Activated CD4-positive, alpha-beta T cell treated with anti-CD3 and anti-CD28 coated beads, Interleukin-2, amount 10 ng/mL, durations not matched to agents 24 days and 14 days (primary cell): Measurements from ENCODE around the gene KCNIP2. TPM values are rescaled to one million over a fixed set of nuclear protein-coding genes. Genes with fewer than 3 reads are reported as not detected.

Source experiments
- DNase-seq: peaks from one replicate; pipeline ENCODE4 v3.0.0; 2022
- H3K27ac Mint-ChIP-seq: one replicate; pipeline ENCODE4 v1.8.0; 2022; ENCODE audit warnings: mild to moderate bottlenecking, mixed read lengths
- H3K27me3 Mint-ChIP-seq: one replicate; pipeline ENCODE4 v1.8.0; 2022; ENCODE audit warnings: mixed read lengths
- H3K36me3 Mint-ChIP-seq: one replicate; pipeline ENCODE4 v1.8.0; 2022; ENCODE audit warnings: low read depth, mild to moderate bottlenecking, mixed read lengths
- H3K4me1 Mint-ChIP-seq: one replicate; pipeline ENCODE4 v1.8.0; 2021; ENCODE audit warnings: mixed read lengths
- H3K4me3 Mint-ChIP-seq: one replicate; pipeline ENCODE4 v1.8.0; 2022; ENCODE audit warnings: mild to moderate bottlenecking, moderate library complexity, mixed read lengths
- H3K9me3 Mint-ChIP-seq: one replicate; pipeline ENCODE4 v1.8.0; 2021; ENCODE audit warnings: mixed read lengths
- intact Hi-C: fragments of 100-400 bp; cut with micrococcal nuclease; formaldehyde crosslinking; loops from one replicate; pipeline ENCODE4 v1.15.1; 2023
- total RNA-seq: library from RNA; stranded (reverse); gene quantifications from 2 replicates; pipeline ENCODE4 v1.2.3, GENCODE V29; 2022

Gene KCNIP2
- 2.3 and 3.5 TPM in 2 replicates for total RNA-seq

DNA sequence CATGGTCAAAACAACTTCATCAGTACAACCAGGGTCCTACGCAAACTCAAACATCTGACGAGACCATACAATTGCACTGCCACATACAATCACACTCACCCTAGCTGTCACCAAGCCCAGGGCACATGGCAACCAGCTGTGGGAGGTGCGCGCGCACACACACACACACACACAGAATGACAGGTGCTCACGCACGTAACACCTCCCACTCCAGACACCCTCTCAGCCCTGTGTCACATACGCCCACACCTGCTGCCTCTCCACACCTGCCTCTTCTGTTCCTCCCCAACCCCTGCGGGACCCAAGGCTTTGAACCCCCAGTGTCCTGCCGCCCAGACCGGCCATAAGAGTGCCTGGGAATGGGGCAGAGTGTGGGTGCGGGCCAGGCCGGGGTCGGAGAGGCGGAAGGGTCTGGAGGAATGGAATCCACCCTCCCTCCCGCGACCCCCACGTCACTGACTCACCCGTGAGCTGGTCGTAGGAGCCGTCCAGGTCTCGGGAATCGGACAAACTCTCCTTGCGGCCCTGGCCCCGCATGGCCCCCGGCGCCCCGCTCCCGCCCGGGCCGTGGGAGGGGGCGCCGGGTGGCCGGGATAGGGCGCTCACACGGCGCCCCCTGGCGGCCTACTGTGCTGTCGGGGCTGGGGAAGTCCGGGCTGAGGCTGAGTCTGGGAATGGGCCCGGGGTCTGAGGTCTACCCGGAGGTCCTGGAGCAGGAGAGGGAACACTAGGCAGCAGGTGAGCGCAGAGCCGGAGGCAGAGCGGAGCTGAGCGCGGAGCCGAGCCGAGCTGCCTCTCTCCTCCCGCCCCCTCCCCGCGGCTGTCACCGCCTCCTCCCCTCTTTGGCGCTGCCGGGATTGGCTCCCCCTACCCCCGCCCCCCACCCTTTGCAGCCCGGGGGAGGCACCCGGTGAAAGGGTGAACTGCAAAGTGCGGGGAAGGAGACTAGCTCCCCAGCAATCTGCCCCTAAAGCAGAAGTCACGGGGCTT lies at the start of gene KCNIP2:
TSS of gene KCNIP2 (minus strand) at position 769 of the 990 bp plus-strand sequence. CDS start at position 537, 232 bp downstream.
- intact Hi-C loops, result loop anchor here (5.0 kb wide), 1 partner anchor 269 kb away; no protein-coding TSS in a partner anchor
- Mint-ChIP-seq H3K4me3 (peak within 1 kb of the TSS; percentile 75), H3K4me1 (peaks cover 38% of the 10 kb centered on the region), H3K27ac (peak within 1 kb of the TSS; percentile 42), H3K36me3 (peaks cover 2% of the 10 kb centered on the region), H3K27me3 (peaks cover 10% of the 10 kb centered on the region), H3K9me3 (no peaks in the 10 kb centered on the region)
- DNase-seq, result peak; percentile 83

DNA sequence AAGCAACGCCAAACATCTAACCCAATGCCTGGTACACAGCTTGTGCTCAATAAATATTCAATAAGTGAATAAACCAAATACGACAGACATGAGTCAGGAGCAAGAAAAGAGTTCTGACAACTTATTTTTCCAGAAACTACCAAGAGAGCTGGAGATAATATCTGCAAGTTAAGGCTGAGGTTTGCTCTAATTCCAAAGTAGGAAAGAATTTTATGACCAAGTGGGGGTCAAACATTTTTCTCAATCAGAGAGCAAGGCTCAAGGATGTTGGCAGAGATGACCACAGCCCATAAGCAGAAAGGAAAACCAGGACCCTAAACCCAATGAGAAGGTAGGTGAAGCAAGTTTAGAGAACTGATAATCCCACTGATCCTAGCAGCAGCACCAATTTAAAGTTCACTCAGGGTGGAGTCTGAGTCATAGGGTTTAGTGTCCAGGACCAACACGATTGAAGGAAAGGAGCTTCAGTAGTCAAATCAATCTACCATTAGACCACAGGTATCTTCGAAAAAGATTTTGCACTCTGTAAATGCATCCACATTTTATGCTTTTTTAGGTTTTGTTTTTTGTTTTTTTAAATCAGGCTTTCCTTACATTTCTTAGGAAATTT lies 49.3 kb upstream of the KCNIP2 start:
- H3K36me3 Mint-ChIP-seq, result no peaks in the 10 kb centered on the region
- no peaks in the 10 kb centered on the region for H3K27me3 Mint-ChIP-seq
- H3K4me3 Mint-ChIP-seq, result no peak overlapping the region
- intact Hi-C loops, result no loop called here
- DNase-seq, result no peak
- no peaks in the 10 kb centered on the region for H3K9me3 Mint-ChIP-seq
- H3K4me1 Mint-ChIP-seq, result peaks cover 5% of the 10 kb centered on the region
- H3K27ac Mint-ChIP-seq, result no peak overlapping the region

DNA sequence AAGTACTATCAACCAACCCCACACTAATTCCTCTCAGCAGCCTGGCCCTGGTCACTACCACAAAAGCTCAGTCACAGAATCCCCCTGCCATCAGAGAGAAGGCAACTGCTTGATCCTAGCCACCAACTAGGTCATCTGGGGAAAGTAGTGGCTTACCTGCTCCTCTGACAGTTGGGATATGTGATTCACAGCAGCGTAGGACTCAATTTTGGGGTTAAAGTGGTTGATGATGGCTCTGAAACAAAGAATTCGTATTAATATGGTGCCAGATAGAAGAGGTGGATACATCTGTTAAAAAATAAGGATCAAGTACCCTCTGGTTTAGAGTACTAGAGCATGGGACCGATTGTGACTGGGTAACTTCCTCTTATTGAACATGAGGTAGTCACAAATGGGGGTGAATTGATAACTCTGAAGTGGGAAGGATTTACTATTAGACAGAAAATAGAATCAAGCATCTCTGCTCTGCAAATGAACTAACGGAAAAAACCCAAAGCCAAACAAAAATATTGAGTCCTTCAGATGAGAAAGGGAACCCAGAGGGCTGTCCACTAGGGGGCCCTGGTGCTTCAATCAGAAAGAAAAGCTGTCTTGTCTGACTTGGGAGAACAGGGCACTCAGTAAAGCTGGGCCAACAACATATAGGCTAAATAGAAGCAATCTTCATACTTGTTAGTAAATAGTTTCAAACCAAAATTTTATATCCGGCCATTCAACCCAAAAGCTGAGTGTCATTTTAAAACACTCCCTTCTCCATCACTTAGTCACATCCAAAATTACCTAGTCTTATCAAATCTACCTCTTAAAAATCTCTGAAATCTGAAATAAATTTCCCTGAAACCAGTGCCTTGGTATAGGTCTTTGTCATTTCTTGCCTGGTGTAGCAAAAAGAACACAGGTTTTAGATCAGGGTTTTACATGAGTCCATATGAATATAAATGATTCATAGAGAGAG lies 45.9 kb upstream of the KCNIP2 start:
- peak; percentile 92 for DNase-seq
- no peak overlapping the region for H3K4me3 Mint-ChIP-seq
- intact Hi-C loops, result loop anchor here (1.0 kb wide), 3 partner anchors 49 to 184 kb away; no protein-coding TSS in a partner anchor

DNA sequence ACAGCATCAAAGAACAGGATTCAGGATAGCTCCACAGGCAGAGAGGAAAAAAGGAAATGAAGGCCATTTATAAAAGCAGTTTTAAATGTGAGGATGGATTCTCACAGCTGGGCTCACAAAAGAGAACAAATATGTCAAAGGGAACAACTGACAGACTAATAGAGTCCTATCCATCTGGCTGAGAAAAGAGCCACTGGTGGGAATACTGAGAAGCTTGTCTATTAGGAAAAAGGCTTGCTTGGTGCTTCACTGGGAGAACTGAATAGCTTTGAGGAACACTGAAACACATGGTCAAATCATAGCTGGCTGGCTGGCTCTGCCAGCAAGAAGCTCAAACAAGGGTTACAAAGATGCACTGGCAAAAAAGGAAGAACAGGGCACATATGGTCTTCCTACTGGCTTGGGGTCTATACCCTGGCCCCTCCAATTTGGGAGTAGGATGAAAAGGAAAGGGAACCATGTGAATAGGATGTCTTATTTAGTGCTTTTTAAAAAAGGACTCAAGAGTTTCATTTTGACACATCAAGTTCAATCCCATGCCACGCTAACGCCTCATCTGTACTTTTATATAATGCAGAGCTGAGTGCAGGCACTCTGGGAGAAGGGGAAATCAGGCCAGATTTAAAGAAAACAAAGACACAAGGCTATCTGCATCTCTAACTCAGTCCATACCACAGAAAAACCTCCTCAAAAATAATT lies 44.8 kb upstream of the KCNIP2 start:
- DNase-seq, result no peak
- Mint-ChIP-seq H3K36me3 (peaks cover 4% of the 10 kb centered on the region), H3K9me3 (no peaks in the 10 kb centered on the region), H3K4me3 (no peak overlapping the region), H3K4me1 (no peaks in the 10 kb centered on the region), H3K27ac (no peak overlapping the region), H3K27me3 (no peaks in the 10 kb centered on the region)
- intact Hi-C loops, result no loop called here

More for the DNA sequence above, 45.9 kb upstream of the KCNIP2 start:
- Mint-ChIP-seq H3K9me3 (no peaks in the 10 kb centered on the region), H3K36me3 (peaks cover 2% of the 10 kb centered on the region), H3K27ac (no peak overlapping the region), H3K4me1 (no peaks in the 10 kb centered on the region), H3K27me3 (no peaks in the 10 kb centered on the region)

DNA sequence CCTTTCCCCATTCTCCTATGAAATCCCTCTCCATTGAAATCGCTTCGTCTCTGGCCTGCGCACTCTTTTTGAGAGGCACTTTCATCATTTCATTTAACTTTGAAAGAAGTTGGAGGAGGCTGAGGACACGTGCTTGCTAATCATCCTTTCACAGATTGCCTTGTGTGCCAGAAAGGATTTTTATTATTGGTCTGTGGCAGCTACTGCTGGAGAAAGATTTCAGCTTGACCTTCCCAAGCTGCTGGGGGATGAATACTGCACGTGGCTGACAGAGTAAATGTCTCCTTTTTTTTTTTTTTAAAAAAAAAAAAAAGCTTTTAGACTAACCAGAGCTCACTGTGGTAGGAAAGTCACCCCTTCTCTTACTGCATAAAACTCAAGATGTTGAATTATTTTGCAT lies 44.2 kb upstream of the KCNIP2 start:
- no peak for DNase-seq
- H3K9me3 Mint-ChIP-seq, result no peaks in the 10 kb centered on the region
- H3K4me1 Mint-ChIP-seq, result no peaks in the 10 kb centered on the region
- intact Hi-C loops, result no loop called here
- H3K27ac Mint-ChIP-seq, result no peak overlapping the region
- H3K27me3 Mint-ChIP-seq, result no peaks in the 10 kb centered on the region
- peaks cover 4% of the 10 kb centered on the region for H3K36me3 Mint-ChIP-seq
- H3K4me3 Mint-ChIP-seq, result no peak overlapping the region

DNA sequence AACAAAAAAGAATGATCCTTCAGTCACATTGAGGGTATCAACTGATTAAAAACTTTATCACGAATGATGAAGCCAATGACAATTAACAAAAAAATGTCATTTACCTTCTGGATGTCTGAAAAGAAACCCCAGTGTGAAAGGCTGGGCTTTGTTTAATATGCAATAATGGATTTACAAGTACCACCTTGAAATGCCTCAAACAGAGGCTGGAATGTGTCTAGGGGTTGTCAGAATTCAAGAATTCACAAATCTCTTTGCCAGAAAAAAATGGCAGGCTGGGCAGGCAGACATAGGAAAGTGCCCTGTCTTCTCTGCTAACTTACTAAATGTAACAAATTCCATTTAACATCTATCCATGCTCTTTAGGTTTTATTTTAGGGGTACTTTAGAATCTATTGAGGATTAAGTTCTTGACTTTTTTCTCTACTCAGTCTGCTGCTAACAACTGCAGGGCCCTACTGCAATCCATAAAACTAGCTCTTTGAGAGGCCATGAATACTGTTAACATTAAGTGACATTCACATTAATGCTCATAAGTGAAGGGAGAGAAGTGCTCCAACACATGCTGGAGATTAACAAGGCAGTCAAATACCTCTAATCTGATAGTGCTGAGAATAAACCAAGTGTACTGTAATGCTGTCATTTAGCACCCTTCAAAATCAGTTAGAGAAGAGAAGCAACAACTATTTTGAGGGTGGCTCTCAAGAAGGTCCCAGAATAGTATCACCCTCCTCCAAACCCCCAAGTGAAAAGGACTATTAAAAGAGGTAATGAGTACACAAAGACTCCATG lies 43.1 kb upstream of the KCNIP2 start:
- DNase-seq, result no peak
- Mint-ChIP-seq H3K9me3 (no peaks in the 10 kb centered on the region), H3K27ac (no peak overlapping the region), H3K27me3 (no peaks in the 10 kb centered on the region), H3K36me3 (peaks cover 4% of the 10 kb centered on the region), H3K4me3 (no peak overlapping the region), H3K4me1 (no peaks in the 10 kb centered on the region)
- intact Hi-C loops, result no loop called here

DNA sequence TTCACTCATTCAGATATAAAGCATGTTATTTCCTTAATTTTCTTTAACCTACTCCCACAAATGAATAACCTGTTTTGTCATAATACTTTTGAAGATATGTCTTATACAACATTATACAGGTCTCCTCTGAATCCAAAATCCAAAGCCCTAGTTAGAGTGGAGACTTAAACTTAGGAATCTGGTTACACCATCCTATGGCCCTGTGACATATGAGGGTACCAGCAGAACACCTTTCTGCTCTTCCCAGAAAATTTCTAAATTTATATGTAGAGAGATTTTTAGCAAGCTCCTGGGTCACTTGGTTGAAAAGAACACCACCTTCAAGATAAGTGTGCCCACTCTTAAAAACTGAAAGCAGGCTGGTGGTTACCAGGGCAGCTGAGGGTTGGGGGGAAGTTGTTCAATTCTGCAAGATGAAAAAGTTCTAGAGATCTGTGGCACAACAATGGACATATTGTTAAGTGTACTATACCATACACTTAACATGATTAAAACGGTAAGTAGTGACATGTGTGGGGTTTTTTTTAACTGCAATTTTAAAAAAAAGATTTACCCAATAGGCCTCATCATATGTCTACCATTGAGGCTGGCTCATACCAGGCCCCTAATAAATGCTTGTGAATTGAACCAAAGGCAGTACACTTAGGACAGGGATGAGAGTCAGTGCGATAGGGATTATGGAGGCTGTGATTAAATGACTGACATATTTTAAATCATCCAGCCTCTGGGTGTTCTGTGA lies 37.6 kb upstream of the KCNIP2 start:
- H3K27me3 Mint-ChIP-seq, result no peaks in the 10 kb centered on the region
- no peak for DNase-seq
- H3K36me3 Mint-ChIP-seq, result peaks cover 2% of the 10 kb centered on the region
- H3K9me3 Mint-ChIP-seq, result no peaks in the 10 kb centered on the region
- no peak overlapping the region for H3K4me3 Mint-ChIP-seq
- H3K4me1 Mint-ChIP-seq, result peaks cover 5% of the 10 kb centered on the region
- H3K27ac Mint-ChIP-seq, result no peak overlapping the region
- intact Hi-C loops, result no loop called here

DNA sequence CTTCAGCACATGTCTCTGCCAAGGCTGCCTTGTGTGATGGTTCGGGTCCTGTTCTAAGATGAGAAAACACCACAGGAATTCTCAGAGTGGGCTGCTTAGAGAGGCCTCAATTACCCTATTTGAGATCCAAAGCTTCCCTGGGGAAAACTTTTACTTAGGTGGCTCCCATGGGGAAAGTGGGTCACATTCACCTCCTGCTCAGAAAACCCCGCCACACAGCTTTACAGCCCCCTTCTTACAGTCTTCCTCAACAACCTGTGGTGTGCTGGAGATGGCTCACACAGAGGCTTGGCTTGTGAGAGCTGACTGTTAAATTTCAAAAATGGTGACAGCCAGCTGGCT lies 36.6 kb upstream of the KCNIP2 start:
- DNase-seq, result no peak
- intact Hi-C loops, result no loop called here
- Mint-ChIP-seq H3K4me3 (no peak overlapping the region), H3K27ac (no peak overlapping the region), H3K27me3 (no peaks in the 10 kb centered on the region), H3K9me3 (no peaks in the 10 kb centered on the region), H3K36me3 (peaks cover 3% of the 10 kb centered on the region), H3K4me1 (peaks cover 12% of the 10 kb centered on the region)

DNA sequence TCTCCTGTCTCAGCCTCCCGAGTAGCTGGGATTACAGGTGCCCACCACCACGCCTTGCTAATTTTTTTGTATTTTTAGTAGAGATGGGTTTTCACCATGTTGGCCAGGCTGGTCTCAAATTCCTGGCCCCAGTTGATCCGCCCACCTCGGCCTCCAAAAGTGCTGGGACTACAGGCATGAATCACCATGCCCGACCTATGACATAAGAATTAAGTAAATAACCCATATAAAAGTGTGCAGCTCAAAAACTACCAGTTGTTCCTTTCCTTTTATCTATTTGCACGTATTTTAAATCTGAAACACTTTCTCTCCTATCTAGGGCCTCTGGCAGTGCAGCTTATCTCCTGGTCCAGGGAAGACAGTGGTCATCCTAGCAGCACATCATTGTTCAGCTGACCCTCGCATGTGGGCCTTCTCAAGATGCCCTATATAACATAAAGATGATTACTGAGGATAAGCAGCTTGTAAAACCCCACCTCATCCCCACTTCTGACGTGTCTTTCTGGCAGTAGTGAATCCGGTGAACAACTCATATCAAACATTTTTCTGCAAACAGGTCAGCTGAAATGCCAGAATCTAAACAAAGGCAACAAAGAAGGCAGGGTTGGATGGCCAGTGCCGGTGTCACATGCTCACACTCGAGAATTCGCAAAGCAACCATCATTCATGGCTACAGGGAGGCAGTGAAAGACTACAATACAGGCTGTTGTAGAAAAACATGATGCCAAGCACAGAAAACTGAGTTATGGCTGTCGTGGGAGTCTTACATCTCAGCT lies 36.0 kb upstream of the KCNIP2 start:
- Mint-ChIP-seq H3K27me3 (no peaks in the 10 kb centered on the region), H3K4me3 (no peak overlapping the region), H3K27ac (no peak overlapping the region), H3K36me3 (peaks cover 3% of the 10 kb centered on the region), H3K4me1 (peaks cover 13% of the 10 kb centered on the region), H3K9me3 (no peaks in the 10 kb centered on the region)
- intact Hi-C loops, result no loop called here
- DNase-seq, result no peak

DNA sequence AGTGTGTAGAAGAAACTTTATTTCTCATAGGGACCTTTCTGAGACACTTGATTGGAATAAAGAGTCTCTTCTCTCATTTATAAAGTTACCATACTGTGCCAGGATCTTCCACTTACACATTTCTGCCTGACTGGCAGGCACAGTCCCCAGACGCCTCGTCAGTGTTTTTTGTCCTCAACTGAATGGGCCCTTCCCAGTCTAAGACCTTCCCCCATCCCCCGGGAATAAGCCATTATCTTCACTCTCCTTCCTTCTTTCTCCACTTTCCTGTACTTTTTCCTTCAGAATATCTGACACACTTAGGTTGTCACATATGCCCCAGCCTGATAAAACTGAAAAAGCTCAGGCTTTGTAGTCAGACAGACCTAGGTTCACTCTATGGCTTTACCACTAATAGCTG lies 35.3 kb upstream of the KCNIP2 start:
- DNase-seq, result no peak
- Mint-ChIP-seq H3K36me3 (peaks cover 3% of the 10 kb centered on the region), H3K27ac (no peak overlapping the region), H3K4me1 (peaks cover 13% of the 10 kb centered on the region), H3K4me3 (no peak overlapping the region), H3K27me3 (no peaks in the 10 kb centered on the region), H3K9me3 (no peaks in the 10 kb centered on the region)
- intact Hi-C loops, result no loop called here

DNA sequence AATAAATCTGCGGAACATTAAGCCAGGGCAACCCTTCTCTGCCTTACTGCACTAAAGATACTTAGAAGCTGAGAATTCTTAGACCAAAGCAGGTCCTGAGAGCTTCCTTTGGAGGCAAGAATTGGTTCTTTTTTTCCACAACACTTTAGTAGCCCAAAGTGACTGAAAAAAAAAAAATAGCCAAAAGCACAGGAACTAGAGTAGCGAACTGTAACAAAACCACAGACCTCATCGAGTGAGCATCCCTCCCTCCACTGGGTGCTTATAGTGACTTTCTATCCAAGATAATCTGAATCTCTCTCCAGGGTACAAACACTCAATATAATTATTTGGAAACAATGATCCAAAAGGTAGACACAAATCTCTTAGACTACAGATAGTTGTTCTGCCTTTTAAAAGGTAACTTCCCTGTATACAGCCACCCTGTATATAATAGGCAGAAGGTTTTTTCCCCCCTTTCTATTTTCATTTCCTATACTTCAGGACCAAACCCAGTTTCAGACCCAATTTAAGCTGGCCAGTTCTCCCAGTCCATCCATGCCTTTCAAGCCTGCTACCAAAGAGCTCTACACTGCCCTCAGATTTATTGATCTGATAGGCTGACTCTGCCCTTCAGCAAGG lies 31.6 kb upstream of the KCNIP2 start:
- intact Hi-C loops, result no loop called here
- H3K9me3 Mint-ChIP-seq, result no peaks in the 10 kb centered on the region
- H3K4me1 Mint-ChIP-seq, result peaks cover 13% of the 10 kb centered on the region
- no peak overlapping the region for H3K4me3 Mint-ChIP-seq
- peaks cover 6% of the 10 kb centered on the region for H3K36me3 Mint-ChIP-seq
- H3K27me3 Mint-ChIP-seq, result no peaks in the 10 kb centered on the region
- no peak for DNase-seq
- H3K27ac Mint-ChIP-seq, result no peak overlapping the region
